HEK293 (cell line): ENCODE measurements around the gene LSP1.

Experiments
- CTCF ChIA-PET: fragments of 350-600 bp; formaldehyde crosslinking; extraction: SDS; loops from one replicate; lab custom pipeline; 2021; ENCODE audit warnings: antibody characterized with exemption; lab: Yijun Ruan, JAX
- POLR2A ChIA-PET: fragments of 300-600 bp; formaldehyde crosslinking; extraction: SDS; loops from one replicate; lab custom pipeline; 2020; ENCODE audit warnings: antibody characterized with exemption, inconsistent platforms; lab: Yijun Ruan, JAX
- H3K27ac ChIP-seq: fragments of 200-500 bp; sonication (Bioruptor generic); 2 replicates; pipeline ENCODE4 v1.5.1; 2014; ENCODE audit warnings: low read depth, low read length, control low read depth, inconsistent platforms; ENCODE audit errors: extremely low read depth
- H3K36me3 ChIP-seq, 2 experiments: fragments of 200-500 bp in 1 of 2; sonication (Bioruptor generic) in 1 of 2; 1 replicate in 1 of 2; 2 replicates in 1 of 2; pipeline ENCODE4 v1.5.1; 2014 to 2017; ENCODE audit warnings: inconsistent platforms in 2 of 2, low read length in 2 of 2; ENCODE audit not compliant: control insufficient read depth in 2 of 2, insufficient read depth in 1 of 2
- H3K4me1 ChIP-seq: fragments of 200-500 bp; sonication (Bioruptor generic); 2 replicates; pipeline ENCODE4 v1.5.1; 2014; ENCODE audit warnings: mild to moderate bottlenecking, low read length, inconsistent platforms; ENCODE audit not compliant: control insufficient read depth, insufficient read depth
- H3K4me3 ChIP-seq: 2 replicates; pipeline ENCODE4 v1.5.1; 2011; ENCODE audit warnings: low read depth, mild to moderate bottlenecking, control low read depth, low read length, moderate library complexity
- H3K9me3 ChIP-seq: fragments of 200-500 bp; sonication (Bioruptor generic); 2 replicates; pipeline ENCODE4 v1.5.1; 2014; ENCODE audit warnings: low read depth, low read length, inconsistent platforms; ENCODE audit not compliant: control insufficient read depth, insufficient read depth
- CTCF ChIP-seq: fragments of 450-650 bp; formaldehyde crosslinking; IDR thresholded peaks from 2 replicates; pipeline ENCODE4 v1.5.1; 2016; ENCODE audit warnings: missing biosample characterization, missing genetic modification characterization
- GLIS2 ChIP-seq: fragments of 450-650 bp; formaldehyde crosslinking; IDR thresholded peaks from 2 replicates; pipeline ENCODE4 v1.5.1; 2016; ENCODE audit warnings: missing biosample characterization, missing genetic modification characterization
- PATZ1 ChIP-seq: fragments of 450-650 bp; formaldehyde crosslinking; IDR thresholded peaks from 2 replicates; pipeline ENCODE4 v1.5.1; 2016; ENCODE audit warnings: missing biosample characterization, missing genetic modification characterization
- PRDM4 ChIP-seq: fragments of 450-650 bp; formaldehyde crosslinking; IDR thresholded peaks from 2 replicates; pipeline ENCODE4 v1.5.1; 2017; ENCODE audit warnings: missing biosample characterization, missing genetic modification characterization
- ZBTB48 ChIP-seq: fragments of 450-650 bp; formaldehyde crosslinking; IDR thresholded peaks from 2 replicates; pipeline ENCODE4 v1.5.1; 2016; ENCODE audit warnings: missing biosample characterization, missing genetic modification characterization
- ZBTB6 ChIP-seq: fragments of 450-650 bp; formaldehyde crosslinking; IDR thresholded peaks from 2 replicates; pipeline ENCODE4 v1.5.1; 2017; ENCODE audit warnings: missing biosample characterization, missing genetic modification characterization
- ZIC2 ChIP-seq: fragments of 450-650 bp; formaldehyde crosslinking; IDR thresholded peaks from 2 replicates; pipeline ENCODE4 v1.5.1; 2016; ENCODE audit warnings: missing biosample characterization, missing genetic modification characterization
- ZNF280D ChIP-seq: fragments of 450-650 bp; formaldehyde crosslinking; IDR thresholded peaks from 2 replicates; pipeline ENCODE4 v1.5.1; 2016; ENCODE audit warnings: missing biosample characterization, missing genetic modification characterization
- ZNF335 ChIP-seq: fragments of 450-650 bp; formaldehyde crosslinking; conservative IDR thresholded peaks from 2 replicates; pipeline ENCODE4 v1.5.1; 2016; ENCODE audit warnings: missing biosample characterization, missing genetic modification characterization
- ZNF654 ChIP-seq: fragments of 450-650 bp; formaldehyde crosslinking; IDR thresholded peaks from 2 replicates; pipeline ENCODE4 v1.5.1; 2016; ENCODE audit warnings: low read depth, missing biosample characterization, missing genetic modification characterization
- ZNF837 ChIP-seq: fragments of 450-650 bp; formaldehyde crosslinking; IDR thresholded peaks from 2 replicates; pipeline ENCODE4 v1.5.1; 2016; ENCODE audit warnings: missing biosample characterization, missing genetic modification characterization

LSP1 gene

GRCh38 chr11:1837171-1838076, 15.5 kb upstream of the LSP1 start:
- TF ChIP-seq ZBTB48 (peak; percentile 20; the same call in 1 of the 2 replicates), ZNF654 (tag by site-specific recombination) (peak; percentile 45), ZIC2 (tag by site-specific recombination) (peak; percentile 97), ZNF837 (tag by site-specific recombination) (no peak), GLIS2 (0 out of 2 replicates have a peak, but pooled peaks have one; percentile 51), ZNF280D (tag by site-specific recombination) (no peak), PRDM4 (tag by site-specific recombination) (no peak), CTCF (tag by site-specific recombination) (peak; percentile 59), PATZ1 (tag by site-specific recombination) (peak; percentile 66), ZNF335 (tag by site-specific recombination) (peak; percentile 26; the same call in 1 of the 2 replicates)
- TF ChIP-seq, all 188 proteins: peak for 7
- H3K27ac ChIP-seq, result no peak overlapping the region
- POLR2A ChIA-PET, result no interaction called here
- no peak overlapping the region for H3K4me3 ChIP-seq
- CTCF ChIA-PET, result interaction anchor here (0.6 to 7.8 kb wide), 9 partner anchors 143 to 316 kb away, joined by 3 to 116 read pairs (median 5); partner anchors contain the start of gene H19
- H3K4me1 ChIP-seq, result no peaks in the 10 kb centered on the region
- no peaks in the 10 kb centered on the region for H3K36me3 ChIP-seq
- no peaks in the 10 kb centered on the region for H3K9me3 ChIP-seq

- CTCF ChIA-PET, result interaction anchor here (1.2 kb wide), 1 partner anchor 313 kb away, joined by 5 read pairs; no protein-coding TSS in a partner anchor
- H3K4me3 ChIP-seq, result no peak overlapping the region
- POLR2A ChIA-PET, result no interaction called here
Measured at GRCh38 chr11:1838077-1838425, 14.8 kb upstream of the LSP1 start.

More at GRCh38 chr11:1838077-1838425, 14.8 kb upstream of the LSP1 start:
- H3K9me3 ChIP-seq, result no peaks in the 10 kb centered on the region
- H3K4me1 ChIP-seq, result no peaks in the 10 kb centered on the region
- no peak overlapping the region for H3K27ac ChIP-seq
- no peaks in the 10 kb centered on the region for H3K36me3 ChIP-seq
- 0 out of 2 replicates have a peak, but pooled peaks have one; percentile 5 for TF ChIP-seq ZNF335 (tag by site-specific recombination)
- no peak for TF ChIP-seq ZBTB6 (tag by site-specific recombination)
